ENCODE data around the gene GPR15LG. TPM values are rescaled to one million over a fixed set of nuclear protein-coding genes. Genes with fewer than 3 reads are reported as not detected.

Gene GPR15LG
- total RNA-seq, 5 donors from 2014 or later (not counting 1 experiment from before 2014, with no cell fraction given) = not detected

- H3K4me1 ChIP-seq (ENCODE audit: control insufficient read depth in 1 of 2, extremely low read depth in 1 of 2, insufficient read depth in 2 of 2, low read length in 2 of 2) = peaks cover 12 to 39% of the 10 kb centered on the region in 2 experiments
- peaks cover 4 to 43% of the 10 kb centered on the region in 2 experiments for H3K27me3 ChIP-seq (replicated peaks in 1 of 2; ENCODE audit: control insufficient read depth in 2 of 2, extremely low read depth in 1 of 2, insufficient read depth in 2 of 2, low read length in 1 of 2)
- 52% methylated on average over 5 of the region's 5 CpGs for WGBS (ENCODE audit: insufficient coverage)
- DNase-seq (no peak), ATAC-seq (replicated peaks in 1 of 4) (no peak)
- Mint-ChIP-seq H3K4me1 (peaks cover 16 to 25% (median 24%) of the 10 kb centered on the region in 3 donors), H3K36me3 (no peaks in the 10 kb centered on the region), H3K4me3 (peak overlapping the region; percentile 50 to 62 (median 58)), H3K27ac (no peak overlapping the region), H3K27me3 (peaks cover 22 to 40% of the 10 kb centered on the region in 2 donors), H3K9me3 (no peaks in the 10 kb centered on the region)
- CTCF ChIA-PET = interaction anchor here in 1 of 2 donors (1.9 kb wide), 1 partner anchor 46 kb away, joined by 5 read pairs; no protein-coding TSS in a partner anchor
- H3K4me3 ChIP-seq (ENCODE audit: control insufficient read depth in 1 of 2, extremely low read depth in 1 of 2, low read length in 1 of 2) = peak overlapping the region; percentile 35 to 63
- no peak overlapping the region for H3K27ac ChIP-seq (ENCODE audit: low read length)
- H3K9me3 ChIP-seq = no peaks in the 10 kb centered on the region
- no peaks in the 10 kb centered on the region for H3K36me3 ChIP-seq (ENCODE audit: control insufficient read depth in 2 of 2, extremely low read depth in 1 of 2, insufficient read depth in 1 of 2, low read length in 1 of 2)
- POLR2A ChIA-PET = interaction anchor here in 1 of 2 donors (0.7 kb wide), 1 partner anchor 54 kb away, joined by 4 read pairs; no protein-coding TSS in a partner anchor
Observed at GRCh38 chr10:84193846-84194423, 20.3 kb downstream of the GPR15LG start.

- Mint-ChIP-seq H3K4me1 (peaks cover 16 to 25% (median 24%) of the 10 kb centered on the region in 3 donors), H3K27me3 (peaks cover 22 to 40% of the 10 kb centered on the region in 2 donors), H3K36me3 (no peaks in the 10 kb centered on the region), H3K9me3 (no peaks in the 10 kb centered on the region), H3K27ac (no peak within 1 kb of the TSS), H3K4me3 (peak within 1 kb of the TSS; percentile 58 to 62 (median 62))
- DNase-seq (peak in 29 of 35 experiments; percentile 12 to 66 (median 38)), ATAC-seq (replicated peaks in 1 of 4) (peak; percentile 68 to 74 (median 70))
- CTCF ChIA-PET = interaction anchor here in 1 of 2 donors (1.9 kb wide), 1 partner anchor 47 kb away, joined by 5 read pairs; no protein-coding TSS in a partner anchor
- H3K4me1 ChIP-seq (ENCODE audit: control insufficient read depth in 1 of 2, extremely low read depth in 1 of 2, insufficient read depth in 2 of 2, low read length in 2 of 2) = peaks cover 12 to 39% of the 10 kb centered on the region in 2 experiments
- H3K36me3 ChIP-seq (ENCODE audit: control insufficient read depth in 2 of 2, extremely low read depth in 1 of 2, insufficient read depth in 1 of 2, low read length in 1 of 2) = no peaks in the 10 kb centered on the region
- H3K9me3 ChIP-seq = no peaks in the 10 kb centered on the region
- H3K27me3 ChIP-seq (replicated peaks in 1 of 2; ENCODE audit: control insufficient read depth in 2 of 2, extremely low read depth in 1 of 2, insufficient read depth in 2 of 2, low read length in 1 of 2) = peaks cover 4 to 43% of the 10 kb centered on the region in 2 experiments
- POLR2A ChIA-PET = interaction anchor here in 1 of 2 donors (0.7 kb wide), 1 partner anchor 55 kb away, joined by 4 read pairs; no protein-coding TSS in a partner anchor
- peak within 1 kb of the TSS; percentile 49 to 63 for H3K4me3 ChIP-seq (ENCODE audit: control insufficient read depth in 1 of 2, extremely low read depth in 1 of 2, low read length in 1 of 2)
- H3K27ac ChIP-seq (ENCODE audit: low read length) = no peak within 1 kb of the TSS
- 2% methylated on average over 50 of the region's 61 CpGs for WGBS (ENCODE audit: insufficient coverage)
Observed at GRCh38 chr10:84194424-84195043, 20.9 kb downstream of the GPR15LG start, which contains the start of gene CDHR1. CDHR1 (plus strand) TSS chr10:84194537; CDS start chr10:84194761, 224 bp downstream.

- H3K4me3 ChIP-seq (ENCODE audit: control insufficient read depth in 1 of 2, extremely low read depth in 1 of 2, low read length in 1 of 2) = peak overlapping the region; percentile 49 to 63
- H3K9me3 ChIP-seq = no peaks in the 10 kb centered on the region
- H3K27ac ChIP-seq (ENCODE audit: low read length) = no peak overlapping the region
- ATAC-seq (replicated peaks in 1 of 4) = no peak
- peaks cover 12 to 37% of the 10 kb centered on the region in 2 experiments for H3K4me1 ChIP-seq (ENCODE audit: control insufficient read depth in 1 of 2, extremely low read depth in 1 of 2, insufficient read depth in 2 of 2, low read length in 2 of 2)
- Mint-ChIP-seq H3K4me3 (peak overlapping the region; percentile 58 to 62 (median 62)), H3K36me3 (no peaks in the 10 kb centered on the region), H3K27ac (no peak overlapping the region), H3K9me3 (no peaks in the 10 kb centered on the region), H3K4me1 (peaks cover 14 to 24% (median 24%) of the 10 kb centered on the region in 3 donors), H3K27me3 (peaks cover 22 to 40% of the 10 kb centered on the region in 2 donors)
- H3K27me3 ChIP-seq (replicated peaks in 1 of 2; ENCODE audit: control insufficient read depth in 2 of 2, extremely low read depth in 1 of 2, insufficient read depth in 2 of 2, low read length in 1 of 2) = peaks cover 4 to 43% of the 10 kb centered on the region in 2 experiments
- WGBS (ENCODE audit: insufficient coverage) = 34% methylated on average over 40 of the region's 43 CpGs
- ChIA-PET CTCF (interaction anchor here in 1 of 2 donors (1.9 kb wide), 1 partner anchor 47 kb away, joined by 5 read pairs; no protein-coding TSS in a partner anchor), POLR2A (no interaction called here)
- no peaks in the 10 kb centered on the region for H3K36me3 ChIP-seq (ENCODE audit: control insufficient read depth in 2 of 2, extremely low read depth in 1 of 2, insufficient read depth in 1 of 2, low read length in 1 of 2)
- DNase-seq = no peak
Observed at GRCh38 chr10:84195044-84195830, 21.6 kb downstream of the GPR15LG start.

GRCh38 chr10:84196083-84196482 lies 22.5 kb downstream of the GPR15LG start:
- DNase-seq = no peak
- ChIA-PET POLR2A (no interaction called here), CTCF (no interaction called here)
- 39% methylated on average over 4 of the region's 4 CpGs for WGBS (ENCODE audit: insufficient coverage)
- no peaks in the 10 kb centered on the region for H3K9me3 Mint-ChIP-seq
- Histone ChIP-seq H3K4me3 (ENCODE audit: control insufficient read depth in 1 of 2, extremely low read depth in 1 of 2, low read length in 1 of 2) (no peak overlapping the region), H3K36me3 (ENCODE audit: control insufficient read depth in 2 of 2, extremely low read depth in 1 of 2, insufficient read depth in 1 of 2, low read length in 1 of 2) (no peaks in the 10 kb centered on the region), H3K9me3 (no peaks in the 10 kb centered on the region), H3K27me3 (replicated peaks in 1 of 2; ENCODE audit: control insufficient read depth in 2 of 2, extremely low read depth in 1 of 2, insufficient read depth in 2 of 2, low read length in 1 of 2) (peaks cover 4 to 43% of the 10 kb centered on the region in 2 experiments), H3K4me1 (ENCODE audit: control insufficient read depth in 1 of 2, extremely low read depth in 1 of 2, insufficient read depth in 2 of 2, low read length in 2 of 2) (peaks cover 5 to 29% of the 10 kb centered on the region in 2 experiments), H3K27ac (ENCODE audit: low read length) (no peak overlapping the region)
- H3K27ac Mint-ChIP-seq = no peak overlapping the region
- peaks cover 5 to 16% (median 15%) of the 10 kb centered on the region in 3 donors for H3K4me1 Mint-ChIP-seq
- H3K4me3 Mint-ChIP-seq = peak overlapping the region in 1 of 3 donors; percentile 62
- H3K36me3 Mint-ChIP-seq = no peaks in the 10 kb centered on the region
- H3K27me3 Mint-ChIP-seq = peaks cover 22 to 40% of the 10 kb centered on the region in 2 donors
- no peak for ATAC-seq (replicated peaks in 1 of 4)

GRCh38 chr10:84196941-84197340 lies 23.3 kb downstream of the GPR15LG start:
- DNase-seq (no peak), ATAC-seq (replicated peaks in 1 of 4) (no peak)
- Mint-ChIP-seq H3K9me3 (no peaks in the 10 kb centered on the region), H3K27ac (no peak overlapping the region), H3K27me3 (peaks cover 22 to 40% of the 10 kb centered on the region in 2 donors), H3K4me1 (peaks cover 0 to 10% (median 10%) of the 10 kb centered on the region in 3 donors), H3K36me3 (no peaks in the 10 kb centered on the region), H3K4me3 (no peak overlapping the region)
- ChIA-PET POLR2A (no interaction called here), CTCF (no interaction called here)
- Histone ChIP-seq H3K27me3 (replicated peaks in 1 of 2; ENCODE audit: control insufficient read depth in 2 of 2, extremely low read depth in 1 of 2, insufficient read depth in 2 of 2, low read length in 1 of 2) (peaks cover 4 to 43% of the 10 kb centered on the region in 2 experiments), H3K4me3 (ENCODE audit: control insufficient read depth in 1 of 2, extremely low read depth in 1 of 2, low read length in 1 of 2) (no peak overlapping the region), H3K27ac (ENCODE audit: low read length) (no peak overlapping the region), H3K9me3 (no peaks in the 10 kb centered on the region), H3K4me1 (ENCODE audit: control insufficient read depth in 1 of 2, extremely low read depth in 1 of 2, insufficient read depth in 2 of 2, low read length in 2 of 2) (peaks cover 0 to 20% of the 10 kb centered on the region in 2 experiments), H3K36me3 (ENCODE audit: control insufficient read depth in 2 of 2, extremely low read depth in 1 of 2, insufficient read depth in 1 of 2, low read length in 1 of 2) (no peaks in the 10 kb centered on the region)
- 88% methylated on average over 4 of the region's 5 CpGs for WGBS (ENCODE audit: insufficient coverage)

GRCh38 chr10:84197643-84198042 lies 24.0 kb downstream of the GPR15LG start:
- no peaks in the 10 kb centered on the region for H3K9me3 ChIP-seq
- H3K4me1 ChIP-seq (ENCODE audit: control insufficient read depth in 1 of 2, extremely low read depth in 1 of 2, insufficient read depth in 2 of 2, low read length in 2 of 2) = peaks cover 0 to 19% of the 10 kb centered on the region in 2 experiments
- DNase-seq (no peak), ATAC-seq (replicated peaks in 1 of 4) (no peak)
- no peak overlapping the region for H3K4me3 ChIP-seq (ENCODE audit: control insufficient read depth in 1 of 2, extremely low read depth in 1 of 2, low read length in 1 of 2)
- ChIA-PET POLR2A (no interaction called here), CTCF (interaction anchor here in 1 of 2 donors (0.9 kb wide), 1 partner anchor 50 kb away, joined by 4 read pairs; no protein-coding TSS in a partner anchor)
- Mint-ChIP-seq H3K4me3 (no peak overlapping the region), H3K27ac (no peak overlapping the region), H3K36me3 (no peaks in the 10 kb centered on the region), H3K9me3 (no peaks in the 10 kb centered on the region), H3K4me1 (peaks cover 0 to 10% (median 10%) of the 10 kb centered on the region in 3 donors), H3K27me3 (peaks cover 22 to 44% of the 10 kb centered on the region in 2 donors)
- no peaks in the 10 kb centered on the region for H3K36me3 ChIP-seq (ENCODE audit: control insufficient read depth in 2 of 2, extremely low read depth in 1 of 2, insufficient read depth in 1 of 2, low read length in 1 of 2)
- H3K27me3 ChIP-seq (replicated peaks in 1 of 2; ENCODE audit: control insufficient read depth in 2 of 2, extremely low read depth in 1 of 2, insufficient read depth in 2 of 2, low read length in 1 of 2) = peaks cover 4 to 46% of the 10 kb centered on the region in 2 experiments
- H3K27ac ChIP-seq (ENCODE audit: low read length) = no peak overlapping the region
- 72% methylated on average over 5 of the region's 5 CpGs for WGBS (ENCODE audit: insufficient coverage)
